Smooth muscle cell (in vitro differentiated cells): Measurements from ENCODE around the gene EGLN2. TPM values are rescaled to one million over a fixed set of nuclear protein-coding genes. Genes with fewer than 3 reads are reported as not detected.
A peak's percentile ranks its signal among the peaks of the same experiment; 100 is the strongest.

Experiments
- DNase-seq: peaks from one replicate; lab custom pipeline; 2025; ENCODE audit not compliant: unreplicated experiment; lab: John Stamatoyannopoulos, UW
- H2AFZ ChIP-seq: fragments of 200-600 bp; sonication (generic); 2 replicates; pipeline ENCODE4 v1.6.0; 2016; ENCODE audit warnings: antibody characterized with exemption, low read depth, mild to moderate bottlenecking
- H3F3A ChIP-seq: fragments of 200-600 bp; sonication (generic); 2 replicates; pipeline ENCODE4 v1.6.0; 2017; ENCODE audit warnings: antibody characterized with exemption, low read depth
- H3K27ac ChIP-seq: fragments of 200-600 bp; sonication (generic); 2 replicates; pipeline ENCODE4 v1.5.1; 2016; ENCODE audit warnings: low read depth, mild to moderate bottlenecking
- H3K27me3 ChIP-seq: fragments of 200-600 bp; sonication (generic); 2 replicates; pipeline ENCODE4 v1.6.1; 2016; ENCODE audit warnings: low read depth, mild to moderate bottlenecking
- H3K36me3 ChIP-seq: fragments of 200-600 bp; sonication (generic); 2 replicates; pipeline ENCODE4 v1.5.1; 2016; ENCODE audit warnings: low read depth
- H3K4me1 ChIP-seq: fragments of 200-600 bp; sonication (generic); 2 replicates; pipeline ENCODE4 v1.5.1; 2016; ENCODE audit warnings: low read depth
- H3K4me2 ChIP-seq: fragments of 200-600 bp; sonication (generic); 2 replicates; pipeline ENCODE4 v1.6.0; 2016; ENCODE audit warnings: mild to moderate bottlenecking
- H3K4me3 ChIP-seq: fragments of 200-600 bp; sonication (generic); 2 replicates; pipeline ENCODE4 v1.5.1; 2016; ENCODE audit warnings: mild to moderate bottlenecking
- H3K79me2 ChIP-seq: fragments of 200-600 bp; sonication (generic); 2 replicates; pipeline ENCODE4 v1.6.0; 2016; ENCODE audit warnings: low read depth, mild to moderate bottlenecking
- H3K9ac ChIP-seq: fragments of 200-600 bp; sonication (generic); 2 replicates; pipeline ENCODE4 v1.6.0; 2016; ENCODE audit warnings: low read depth
- H3K9me3 ChIP-seq: fragments of 200-600 bp; sonication (generic); replicated peaks from 2 replicates; pipeline ENCODE4 v1.5.1; 2016; ENCODE audit warnings: low read depth
- H4K20me1 ChIP-seq: fragments of 200-600 bp; sonication (generic); 2 replicates; pipeline ENCODE4 v1.6.0; 2016; ENCODE audit warnings: low read depth
- CTCF ChIP-seq: fragments of 200-600 bp; sonication (generic); IDR thresholded peaks from 2 replicates; pipeline ENCODE4 v1.5.1; 2017; ENCODE audit warnings: borderline replicate concordance, mild to moderate bottlenecking, antibody characterized with exemption; ENCODE audit not compliant: insufficient read depth, poor library complexity, severe bottlenecking
- WGBS: methylation state at CpG from one replicate; pipeline ENCODE4 v1.1.7; 2016; ENCODE audit warnings: low lambda C conversion rate; 5-methylcytosine and 5-hydroxymethylcytosine counted together
- polyA plus RNA-seq: library from polyadenylated mRNA; unstranded; fragments of >200 nt; fragmentation: Nextera tagmentation; extraction: Ambion mirVana; gene quantifications from 2 replicates; pipeline ENCODE4 v1.2.1, GENCODE V29; 2016
- total RNA-seq: library from RNA; depleted of rRNA; stranded (reverse); fragments of >200 nt; gene quantifications from 2 replicates; pipeline ENCODE4 v1.2.3, GENCODE V29; 2014

The EGLN2 gene
- total RNA-seq (25.1 and 26.7 TPM in 2 replicates), polyA plus RNA-seq (77.1 and 90.5 TPM in 2 replicates)

DNA sequence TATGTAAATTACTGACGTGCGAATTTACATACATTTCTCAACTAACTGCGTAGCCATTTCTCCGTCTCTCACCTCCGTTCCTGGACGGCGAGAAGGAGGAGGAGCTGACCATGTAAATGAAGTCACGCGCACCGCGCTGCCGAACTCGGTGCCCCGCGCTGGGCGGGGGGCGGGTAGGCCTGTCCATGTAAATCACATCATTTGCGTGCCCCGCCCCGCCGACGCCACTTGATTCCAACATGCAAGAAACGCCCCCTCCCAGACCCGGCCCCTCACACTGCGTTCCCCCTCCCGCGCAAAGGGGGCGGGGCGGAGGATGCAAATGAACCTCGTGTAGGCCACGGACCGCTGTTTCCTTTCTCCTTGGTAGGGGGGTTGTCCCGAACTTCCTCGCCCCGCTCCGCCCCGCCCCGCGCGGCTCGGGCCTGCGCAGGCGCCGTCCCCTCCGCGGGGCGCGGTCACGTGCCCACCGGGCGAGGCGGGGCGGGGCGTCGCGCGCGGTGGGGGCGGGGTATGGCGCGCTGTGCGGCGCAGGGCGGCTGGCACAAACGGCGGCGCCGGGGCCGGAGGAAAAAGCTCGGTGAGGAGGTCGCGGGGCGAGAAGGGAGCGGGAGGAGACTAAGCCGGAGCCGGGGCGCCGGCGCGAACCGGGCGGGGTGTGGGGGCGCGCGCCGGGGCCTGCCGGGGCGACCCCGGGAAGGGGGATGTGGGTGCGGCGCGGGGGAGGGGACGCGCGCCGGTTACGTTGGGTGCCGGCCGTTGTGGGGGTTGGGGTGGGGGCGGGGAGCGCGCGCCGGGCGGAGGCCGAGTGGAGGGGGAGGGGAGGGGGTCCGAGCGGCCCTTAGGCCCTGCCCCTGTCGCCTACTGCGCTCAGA is at the start of gene EGLN2:
Gene EGLN2, plus strand, starts transcription at position 509 of the 875 bp plus-strand sequence. CDS start 1,382 bp downstream, outside the sequence.
- H3K27me3 ChIP-seq, result no peaks in the 10 kb centered on the region
- H3K79me2 ChIP-seq, result peaks cover 49% of the 10 kb centered on the region
- H3K4me2 ChIP-seq, result peak within 1 kb of the TSS; percentile 95
- no peaks in the 10 kb centered on the region for H3K9me3 ChIP-seq
- peaks cover 15% of the 10 kb centered on the region for H3K4me1 ChIP-seq
- DNase-seq, result peak; percentile 99
- peak within 1 kb of the TSS; percentile 83 for H3K27ac ChIP-seq
- peaks cover 6% of the 10 kb centered on the region for H3F3A ChIP-seq
- H2AFZ ChIP-seq, result peak within 1 kb of the TSS; percentile 46
- peaks cover 41% of the 10 kb centered on the region for H4K20me1 ChIP-seq
- peak within 1 kb of the TSS; percentile 94 for H3K9ac ChIP-seq
- no peak for TF ChIP-seq CTCF
- H3K36me3 ChIP-seq, result no peaks in the 10 kb centered on the region
- WGBS, result under 1% methylated on average over 29 of the region's 110 CpGs
- H3K4me3 ChIP-seq, result peak within 1 kb of the TSS; percentile 94

DNA sequence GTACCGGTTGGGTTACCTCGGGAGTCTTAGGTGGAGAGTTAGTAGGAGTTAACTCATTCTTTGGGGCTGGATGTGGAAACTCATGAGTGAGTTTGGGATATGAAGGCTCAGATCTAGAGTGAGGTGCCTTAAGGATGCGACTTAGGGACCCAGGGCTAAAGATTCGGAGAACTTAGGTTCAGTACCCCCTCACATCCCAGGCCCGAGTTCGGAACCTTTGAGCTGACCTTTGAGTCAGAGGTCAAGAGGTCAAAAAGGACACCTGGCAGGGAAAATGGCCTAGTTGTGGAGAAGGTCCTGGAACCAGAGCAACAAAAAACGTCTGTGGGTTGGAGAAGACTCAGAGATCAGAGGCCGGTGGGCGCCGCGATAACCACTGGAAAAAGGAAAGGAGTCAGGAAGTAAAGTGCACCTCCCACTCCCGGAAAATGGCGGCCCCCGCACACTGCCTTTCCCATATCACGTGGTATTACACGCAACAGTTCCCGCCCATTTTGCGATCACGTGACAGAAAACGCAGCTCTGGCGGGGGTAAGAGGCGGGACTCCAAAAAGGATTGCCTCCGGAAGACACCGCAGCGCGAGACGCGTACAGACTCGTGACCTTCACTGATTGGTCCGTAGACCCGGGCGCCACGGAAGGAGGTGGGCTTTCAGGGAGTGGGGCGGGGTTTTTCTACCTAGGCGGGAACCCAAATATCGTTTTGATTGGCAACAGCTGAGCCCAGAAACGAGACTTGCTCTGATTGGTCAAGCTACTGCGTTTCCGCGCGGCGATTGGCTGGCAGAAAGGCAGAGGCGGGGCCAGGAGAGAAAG is 48.7 kb upstream of the EGLN2 start, which contains the start of gene ACTMAP:
Gene ACTMAP, minus strand, starts transcription at position 420 of the 816 bp plus-strand sequence. CDS start 674 bp downstream, outside the sequence.
- WGBS, result 2% methylated on average over 43 of the region's 43 CpGs
- Histone ChIP-seq H3K27me3 (no peaks in the 10 kb centered on the region), H3K36me3 (no peaks in the 10 kb centered on the region), H3K9ac (peak within 1 kb of the TSS; percentile 89), H3K9me3 (no peaks in the 10 kb centered on the region), H3K4me2 (peak within 1 kb of the TSS; percentile 97), H3F3A (peaks cover 5% of the 10 kb centered on the region), H3K4me1 (peaks cover 16% of the 10 kb centered on the region), H4K20me1 (peaks cover 15% of the 10 kb centered on the region), H3K79me2 (peaks cover 35% of the 10 kb centered on the region), H3K27ac (peak within 1 kb of the TSS; percentile 93), H3K4me3 (peak within 1 kb of the TSS; percentile 72), H2AFZ (peak within 1 kb of the TSS; percentile 68)
- no peak for TF ChIP-seq CTCF
- DNase-seq, result peak; percentile 99

GRCh38 chr19:40750874-40751537 is 48.0 kb upstream of the EGLN2 start, which contains the start of gene SNRPA:
TSS of gene SNRPA (plus strand) at chr19:40751203. CDS start at chr19:40751409, 206 bp downstream.
- Histone ChIP-seq H4K20me1 (peaks cover 22% of the 10 kb centered on the region), H3F3A (no peaks in the 10 kb centered on the region), H3K4me3 (peak within 1 kb of the TSS; percentile 72), H3K4me1 (peaks cover 16% of the 10 kb centered on the region), H3K36me3 (no peaks in the 10 kb centered on the region), H2AFZ (peak within 1 kb of the TSS; percentile 68), H3K4me2 (peak within 1 kb of the TSS; percentile 97), H3K79me2 (peaks cover 42% of the 10 kb centered on the region), H3K9me3 (no peaks in the 10 kb centered on the region), H3K27ac (peak within 1 kb of the TSS; percentile 93), H3K9ac (peak within 1 kb of the TSS; percentile 89), H3K27me3 (no peaks in the 10 kb centered on the region)
- WGBS, result under 1% methylated on average over 45 of the region's 46 CpGs
- no peak for TF ChIP-seq CTCF
- peak; percentile 99 for DNase-seq
